GM12891 (cell line): ENCODE results near the gene SPPL3.

ENCODE experiments used
- PAX5 ChIP-seq: IDR thresholded peaks from 2 replicates; pipeline ENCODE4 v1.6.1; 2011; ENCODE audit warnings: low read length, moderate library complexity, mild to moderate bottlenecking; ENCODE audit not compliant: insufficient read depth, severe bottlenecking
- POLR2A ChIP-seq: IDR thresholded peaks from 2 replicates; pipeline ENCODE4 v1.6.1; 2011; ENCODE audit warnings: low read depth, low read length, control low read depth
- POLR2AphosphoS5 ChIP-seq: IDR thresholded peaks from 2 replicates; pipeline ENCODE4 v1.6.1; 2011; ENCODE audit warnings: low read depth, low read length, control low read depth
- POU2F2 ChIP-seq: IDR thresholded peaks from 2 replicates; pipeline ENCODE4 v1.6.1; 2011; ENCODE audit warnings: low read depth, mild to moderate bottlenecking, control low read depth, low read length, moderate library complexity
- SPI1 ChIP-seq: IDR thresholded peaks from 2 replicates; pipeline ENCODE4 v1.6.1; 2011; ENCODE audit warnings: low read depth, low read length, control low read depth
- TAF1 ChIP-seq: IDR thresholded peaks from 2 replicates; pipeline ENCODE4 v1.6.1; 2011; ENCODE audit warnings: low read depth, low read length, control low read depth

DNA sequence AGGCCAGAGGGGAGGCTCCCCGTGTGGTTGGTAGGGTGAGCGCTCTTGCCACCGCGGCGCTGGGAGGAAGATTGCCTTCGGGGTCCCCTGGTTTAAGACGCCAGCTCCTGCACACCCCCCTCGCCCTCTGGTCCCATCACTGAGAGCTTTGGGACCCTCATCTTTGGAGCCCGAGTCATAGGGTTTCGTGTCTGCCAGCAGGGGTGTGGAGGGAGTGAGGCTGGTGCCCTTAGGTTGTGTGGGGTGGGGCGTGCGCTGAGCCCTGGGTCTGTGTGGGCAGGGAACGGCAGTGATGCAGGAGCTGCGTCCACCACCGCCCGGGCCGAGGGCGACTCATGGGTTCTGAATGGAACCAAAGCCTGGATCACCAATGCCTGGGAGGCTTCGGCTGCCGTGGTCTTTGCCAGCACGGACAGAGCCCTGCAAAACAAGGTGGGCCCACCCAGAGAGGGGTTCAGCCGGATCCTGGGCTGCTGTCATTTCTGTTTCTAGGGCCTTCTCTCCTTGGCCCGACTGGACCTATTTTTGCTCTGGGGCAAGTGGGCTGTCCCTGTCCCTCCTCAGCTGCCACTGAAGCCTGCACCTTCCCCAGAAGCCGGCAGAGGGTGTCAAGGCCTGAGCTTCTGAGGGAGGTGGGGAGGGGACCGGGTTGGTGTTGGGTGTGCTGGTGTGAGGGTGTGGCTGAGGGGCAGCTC is 166.5 kb downstream of the SPPL3 start:
- TF ChIP-seq POLR2A: no peak
- TF ChIP-seq POLR2AphosphoS5: no peak
- TF ChIP-seq PAX5: no peak
- no peak for TF ChIP-seq SPI1
- no peak for TF ChIP-seq TAF1
- no peak for TF ChIP-seq POU2F2
